HCT116 (cell line): Measurements from ENCODE around the gene PDHX. TPM values are rescaled to one million over a fixed set of nuclear protein-coding genes. Genes with fewer than 3 reads are reported as not detected.

ENCODE experiments used
- ATAC-seq: fragments of 200-7000 bp; cut with Tn5 transposase; 2 replicates; pipeline ENCODE4 v1.9.1; 2020; ENCODE audit warnings: mild to moderate bottlenecking, moderate library complexity
- BruUV-seq: library from RNA; stranded (reverse); fragments of 400-500 nt; replicated peaks from 2 replicates; lab custom pipeline; 2021; lab: Mats Ljungman, UMichigan
- CTCF ChIA-PET: fragments of 300-600 bp; sonication (Branson Sonifier 250); formaldehyde crosslinking; loops from one replicate; lab custom pipeline; 2021; ENCODE audit warnings: antibody characterized with exemption; lab: Charles Lee
- POLR2A ChIA-PET: fragments of 300-600, 350-600 bp; sonication (Branson Sonifier 250); formaldehyde crosslinking; loops from one replicate; lab custom pipeline; 2021; ENCODE audit warnings: antibody characterized with exemption; lab: Charles Lee
- RAD21 ChIA-PET, 2 experiments: fragments of 300-600 bp; sonication (Branson Sonifier 250); formaldehyde crosslinking; loops; one replicate each; lab custom pipeline; 2023; ENCODE audit warnings: low total read pairs in 2 of 2; ENCODE audit not compliant: uncharacterized antibody in 2 of 2, unreplicated experiment in 2 of 2, low non-redundant PET in 1 of 2; lab: Charles Lee
- DNase-seq: peaks from one replicate; pipeline ENCODE4 v3.0.0-alpha.2; 2010; ENCODE audit warnings: low read depth, low spot score
- H2AFZ ChIP-seq: fragments of 200-600 bp; shearing (Covaris generic), sonication (generic); 2 replicates; pipeline ENCODE4 v1.6.1; 2017; ENCODE audit warnings: low read depth, mixed run types, mixed read lengths, antibody characterized with exemption, low read length; ENCODE audit not compliant: poor library complexity, severe bottlenecking
- H3K27ac ChIP-seq: 2 replicates; pipeline ENCODE4 v1.5.1; 2012; ENCODE audit warnings: low read depth, low read length
- H3K27me3 ChIP-seq: fragments of 200-600 bp; sonication (generic); 2 replicates; pipeline ENCODE4 v1.6.1; 2016; ENCODE audit warnings: mixed run types, low read length, mixed read lengths; ENCODE audit not compliant: insufficient read depth
- H3K36me3 ChIP-seq, 2 experiments: fragments of 200-500 bp in 1 of 2; fragments of 200-600 bp in 1 of 2; sonication (Bioruptor generic) in 1 of 2; sonication (generic) in 1 of 2; 2 replicates each; pipeline versions ENCODE4 v1.5.1 to v1.6.1; 2014 to 2016; ENCODE audit warnings: low read length in 2 of 2, inconsistent platforms in 1 of 2, mixed read lengths in 1 of 2, mixed run types in 1 of 2; ENCODE audit not compliant: insufficient read depth in 2 of 2, control insufficient read depth in 1 of 2
- H3K4me1 ChIP-seq, 2 experiments: fragments of 200-600 bp in 1 of 2; sonication (generic) in 1 of 2; 2 replicates each; pipeline versions ENCODE4 v1.5.1 to v1.6.1; 2012 to 2017; ENCODE audit warnings: low read length in 2 of 2, inconsistent platforms in 1 of 2, mild to moderate bottlenecking in 1 of 2, mixed read lengths in 1 of 2, mixed run types in 1 of 2, moderate library complexity in 1 of 2; ENCODE audit not compliant: insufficient read depth in 2 of 2, control insufficient read depth in 1 of 2
- H3K4me2 ChIP-seq: fragments of 200-600 bp; sonication (generic); 2 replicates; pipeline ENCODE4 v1.6.1; 2017; ENCODE audit warnings: mixed run types, low read length, mixed read lengths
- H3K4me3 ChIP-seq, 2 experiments: fragments of 200-600 bp in 1 of 2; sonication (generic) in 1 of 2; replicated peaks in 1 of 2; 2 replicates each; pipeline ENCODE4 v1.5.1; 2011 to 2016; ENCODE audit warnings: low read length in 2 of 2, control low read depth in 1 of 2, low read depth in 1 of 2, mild to moderate bottlenecking in 1 of 2, mixed read lengths in 1 of 2, mixed run types in 1 of 2
- H3K79me2 ChIP-seq: fragments of 200-600 bp; sonication (generic); 2 replicates; pipeline ENCODE4 v1.6.1; 2017; ENCODE audit warnings: mild to moderate bottlenecking, mixed run types, low read length, moderate library complexity, mixed read lengths; ENCODE audit not compliant: insufficient read depth
- H3K9ac ChIP-seq: fragments of 200-600 bp; sonication (generic); 2 replicates; pipeline ENCODE4 v1.6.1; 2016; ENCODE audit warnings: low read length, mixed read lengths
- H3K9me2 ChIP-seq: fragments of 200-600 bp; sonication (generic), shearing (Covaris generic); 2 replicates; pipeline ENCODE4 v1.6.1; 2017; ENCODE audit warnings: mixed run types, mild to moderate bottlenecking, moderate library complexity; ENCODE audit not compliant: insufficient read depth
- H3K9me3 ChIP-seq, 2 experiments: fragments of 200-500 bp in 1 of 2; fragments of 200-600 bp in 1 of 2; sonication (Bioruptor generic) in 1 of 2; sonication (generic) in 1 of 2; 2 replicates each; pipeline ENCODE4 v1.6.1; 2014 to 2017; ENCODE audit warnings: low read length in 2 of 2, mixed read lengths in 2 of 2, inconsistent platforms in 1 of 2, low read depth in 1 of 2, mild to moderate bottlenecking in 1 of 2, mixed run types in 1 of 2, moderate library complexity in 1 of 2; ENCODE audit not compliant: control insufficient read depth in 1 of 2, insufficient read depth in 1 of 2
- H4K20me1 ChIP-seq: fragments of 200-600 bp; sonication (generic), shearing (Covaris generic); 2 replicates; pipeline ENCODE4 v1.6.1; 2017; ENCODE audit warnings: mixed run types, mild to moderate bottlenecking, moderate library complexity; ENCODE audit not compliant: insufficient read depth
- CEBPB ChIP-seq: IDR thresholded peaks from 2 replicates; pipeline ENCODE4 v1.6.1; 2012; ENCODE audit warnings: low read depth
- CTCF ChIP-seq, 3 experiments: fragments of 200-600 bp in 1 of 3; sonication (generic) in 1 of 3; IDR thresholded peaks in 2 of 3; conservative IDR thresholded peaks in 1 of 3; 2 replicates each; pipeline ENCODE4 v1.5.1; 2012 to 2017; ENCODE audit warnings: low read depth in 2 of 3, low read length in 2 of 3, antibody characterized with exemption in 1 of 3, borderline replicate concordance in 1 of 3, control low read depth in 1 of 3, mild to moderate bottlenecking in 1 of 3, mixed read lengths in 1 of 3, mixed run types in 1 of 3, moderate library complexity in 1 of 3; ENCODE audit not compliant: insufficient read depth in 1 of 3
- SRF ChIP-seq: IDR thresholded peaks from 2 replicates; pipeline ENCODE4 v1.6.1; 2012; ENCODE audit warnings: low read depth
- intact Hi-C: fragments of 100-400 bp; cut with micrococcal nuclease; formaldehyde crosslinking; loops from 2 replicates; pipeline ENCODE4 v1.10.0; 2022
- total RNA-seq: library from RNA; stranded (reverse); gene quantifications from one replicate; pipeline ENCODE4 v1.2.1, GENCODE V29; 2021; ENCODE audit not compliant: unreplicated experiment

PDHX gene
- total RNA-seq, 1 experiment from 2014 or later, result 36.6 TPM

- ChIA-PET RAD21 (interaction anchor here in 1 of 2 experiments (0.9 kb wide), 1 partner anchor 84 kb away, joined by 3 read pairs; no protein-coding TSS in a partner anchor), CTCF (interaction anchor here (1.2 to 1.9 kb wide), 2 partner anchors 20 to 402 kb away, joined by 3 to 10 read pairs; no protein-coding TSS in a partner anchor), POLR2A (interaction anchor here (3.4 to 3.5 kb wide), 2 partner anchors 20 to 129 kb away, joined by 23 to 28 read pairs; partner anchors contain the start of gene CD44)
- ATAC-seq (no peak), DNase-seq (no peak)
- TF ChIP-seq SRF (no peak), CTCF (IDR thresholded peaks at IDR 0.05 in 2 of 3, conservative IDR thresholded peaks at IDR 0.05 in 1 of 3; ENCODE audit: borderline replicate concordance in 1 of 3, insufficient read depth in 1 of 3, low read depth in 2 of 3, low read length in 2 of 3) (peak in 2 of 3 experiments; percentile 16 to 18; a peak in 1 of 6 replicates)
- Histone ChIP-seq H3K27me3 (no peaks in the 10 kb centered on the region), H3K27ac (peak overlapping the region; percentile 99), H3K9me3 (no peaks in the 10 kb centered on the region), H2AFZ (no peak overlapping the region), H3K36me3 (no peaks in the 10 kb centered on the region), H4K20me1 (no peaks in the 10 kb centered on the region), H3K79me2 (no peaks in the 10 kb centered on the region), H3K4me3 (no peak overlapping the region), H3K9me2 (no peaks in the 10 kb centered on the region), H3K4me1 (peaks cover 81 to 84% of the 10 kb centered on the region in 2 experiments), H3K9ac (peak overlapping the region; percentile 48), H3K4me2 (peak overlapping the region; percentile 59)
- no TSS peak for BruUV-seq
- intact Hi-C loops, result no loop called here
Measured at GRCh38 chr11:35010654-35011053, 94.2 kb downstream of the PDHX start.

GRCh38 chr11:35011389-35011788, 95.0 kb downstream of the PDHX start:
- no peaks in the 10 kb centered on the region for H3K9me3 ChIP-seq
- CTCF ChIA-PET, result no interaction called here
- BruUV-seq, result no TSS peak
- no peak for DNase-seq
- peak overlapping the region; percentile 99 for H3K27ac ChIP-seq
- TF ChIP-seq CEBPB (peak; percentile 50; the same call in 1 of the 2 replicates), SRF (no peak)
- TF ChIP-seq, all 23 proteins: peak for 1
- no peaks in the 10 kb centered on the region for H3K36me3 ChIP-seq
- H3K4me2 ChIP-seq, result peak overlapping the region; percentile 59; the same call in 1 of the 2 replicates
- RAD21 ChIA-PET, result no interaction called here
- ATAC-seq, result no peak
- intact Hi-C loops, result no loop called here
- no peak overlapping the region for H3K4me3 ChIP-seq
- H3K79me2 ChIP-seq, result no peaks in the 10 kb centered on the region
- no peaks in the 10 kb centered on the region for H3K9me2 ChIP-seq
- no peak overlapping the region for H2AFZ ChIP-seq
- peaks cover 74 to 77% of the 10 kb centered on the region in 2 experiments for H3K4me1 ChIP-seq
- H4K20me1 ChIP-seq, result no peaks in the 10 kb centered on the region
- no peaks in the 10 kb centered on the region for H3K27me3 ChIP-seq
- no peak overlapping the region for H3K9ac ChIP-seq
- POLR2A ChIA-PET, result interaction anchor here (3.5 kb wide), 1 partner anchor 19 kb away, joined by 28 read pairs; no protein-coding TSS in a partner anchor
